Measurements from ENCODE around the gene SEC24B. TPM values are rescaled to one million over a fixed set of nuclear protein-coding genes. Genes with fewer than 3 reads are reported as not detected.

Gene SEC24B
- polyA plus RNA-seq (16.8 and 20.4 TPM in 2 replicates), polyA minus RNA-seq (40.9 and 48.5 TPM in 2 replicates)

- Histone ChIP-seq H3K79me2 (replicated peaks; ENCODE audit: insufficient read depth, low read length) (peaks cover 53% of the 10 kb centered on the region), H3K9me2 (ENCODE audit: insufficient read depth, low read length) (no peaks in the 10 kb centered on the region)
Measured at GRCh38 chr4:109433205-109434006, at the start of gene SEC24B. Gene SEC24B, plus strand, starts transcription at chr4:109433815. Its CDS starts 55 bp downstream, at chr4:109433870.

GRCh38 chr4:109383823-109384222 lies 49.8 kb upstream of the SEC24B start:
- TF ChIP-seq, protein P1, sequence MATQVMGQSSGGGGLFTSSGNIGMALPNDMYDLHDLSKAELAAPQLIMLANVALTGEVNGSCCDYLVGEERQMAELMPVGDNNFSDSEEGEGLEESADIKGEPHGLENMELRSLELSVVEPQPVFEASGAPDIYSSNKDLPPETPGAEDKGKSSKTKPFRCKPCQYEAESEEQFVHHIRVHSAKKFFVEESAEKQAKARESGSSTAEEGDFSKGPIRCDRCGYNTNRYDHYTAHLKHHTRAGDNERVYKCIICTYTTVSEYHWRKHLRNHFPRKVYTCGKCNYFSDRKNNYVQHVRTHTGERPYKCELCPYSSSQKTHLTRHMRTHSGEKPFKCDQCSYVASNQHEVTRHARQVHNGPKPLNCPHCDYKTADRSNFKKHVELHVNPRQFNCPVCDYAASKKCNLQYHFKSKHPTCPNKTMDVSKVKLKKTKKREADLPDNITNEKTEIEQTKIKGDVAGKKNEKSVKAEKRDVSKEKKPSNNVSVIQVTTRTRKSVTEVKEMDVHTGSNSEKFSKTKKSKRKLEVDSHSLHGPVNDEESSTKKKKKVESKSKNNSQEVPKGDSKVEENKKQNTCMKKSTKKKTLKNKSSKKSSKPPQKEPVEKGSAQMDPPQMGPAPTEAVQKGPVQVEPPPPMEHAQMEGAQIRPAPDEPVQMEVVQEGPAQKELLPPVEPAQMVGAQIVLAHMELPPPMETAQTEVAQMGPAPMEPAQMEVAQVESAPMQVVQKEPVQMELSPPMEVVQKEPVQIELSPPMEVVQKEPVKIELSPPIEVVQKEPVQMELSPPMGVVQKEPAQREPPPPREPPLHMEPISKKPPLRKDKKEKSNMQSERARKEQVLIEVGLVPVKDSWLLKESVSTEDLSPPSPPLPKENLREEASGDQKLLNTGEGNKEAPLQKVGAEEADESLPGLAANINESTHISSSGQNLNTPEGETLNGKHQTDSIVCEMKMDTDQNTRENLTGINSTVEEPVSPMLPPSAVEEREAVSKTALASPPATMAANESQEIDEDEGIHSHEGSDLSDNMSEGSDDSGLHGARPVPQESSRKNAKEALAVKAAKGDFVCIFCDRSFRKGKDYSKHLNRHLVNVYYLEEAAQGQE (IDR thresholded peaks at IDR 0.05; ENCODE audit: borderline replicate concordance), result no peak
- no peak for TF ChIP-seq POLR2AphosphoS5 (IDR thresholded peaks at IDR 0.05)
- no peak for TF ChIP-seq MXI1 (conservative IDR thresholded peaks at IDR 0.05; ENCODE audit: poor library complexity, severe bottlenecking)
- TF ChIP-seq EZH2 (IDR thresholded peaks at IDR 0.05; ENCODE audit: borderline replicate concordance, insufficient read depth, low read length, poor library complexity, severe bottlenecking), result no peak
- TF ChIP-seq RAD21 (conservative IDR thresholded peaks at IDR 0.05), result no peak
- H3K9ac ChIP-seq (ENCODE audit: low read length), result no peak overlapping the region
- H3K9me3 ChIP-seq (ENCODE audit: low read length), result no peaks in the 10 kb centered on the region
- no peak overlapping the region for H3K27ac ChIP-seq (ENCODE audit: low read length)
- H2AFZ ChIP-seq (ENCODE audit: low read depth, low read length), result no peak overlapping the region
- no peak overlapping the region for H3K4me3 ChIP-seq (ENCODE audit: low read length)
- H3K36me3 ChIP-seq (ENCODE audit: insufficient read depth, low read length), result no peaks in the 10 kb centered on the region
- no peaks in the 10 kb centered on the region for H4K20me1 ChIP-seq (ENCODE audit: insufficient read depth)
- no peaks in the 10 kb centered on the region for H3F3A ChIP-seq (ENCODE audit: insufficient read depth, low read length, poor library complexity, severe bottlenecking)
- no peaks in the 10 kb centered on the region for H3K9me2 ChIP-seq (ENCODE audit: insufficient read depth, low read length)
- no peaks in the 10 kb centered on the region for H3K27me3 ChIP-seq (ENCODE audit: insufficient read depth, low read depth, low read length)
- no peaks in the 10 kb centered on the region for H3K79me2 ChIP-seq (replicated peaks; ENCODE audit: insufficient read depth, low read length)
- no peak overlapping the region for H3K4me2 ChIP-seq (ENCODE audit: low read length)

More at GRCh38 chr4:109433205-109434006, at the start of gene SEC24B:
- no peaks in the 10 kb centered on the region for H4K20me1 ChIP-seq (ENCODE audit: insufficient read depth)
- H3K27me3 ChIP-seq (ENCODE audit: insufficient read depth, low read depth, low read length), result no peaks in the 10 kb centered on the region
- peak within 1 kb of the TSS; percentile 89 for H3K4me3 ChIP-seq (ENCODE audit: low read length)
- H3K4me2 ChIP-seq (ENCODE audit: low read length), result peak within 1 kb of the TSS; percentile 65
- no peaks in the 10 kb centered on the region for H3F3A ChIP-seq (ENCODE audit: insufficient read depth, low read length, poor library complexity, severe bottlenecking)
- peak within 1 kb of the TSS; percentile 85 for H3K9ac ChIP-seq (ENCODE audit: low read length)
- peak within 1 kb of the TSS; percentile 75 for H3K27ac ChIP-seq (ENCODE audit: low read length)
- TF ChIP-seq EZH2 (IDR thresholded peaks at IDR 0.05; ENCODE audit: borderline replicate concordance, insufficient read depth, low read length, poor library complexity, severe bottlenecking), result no peak
- TF ChIP-seq, protein P1 (IDR thresholded peaks at IDR 0.05; ENCODE audit: borderline replicate concordance), result peak; percentile 37
- TF ChIP-seq, protein P2, sequence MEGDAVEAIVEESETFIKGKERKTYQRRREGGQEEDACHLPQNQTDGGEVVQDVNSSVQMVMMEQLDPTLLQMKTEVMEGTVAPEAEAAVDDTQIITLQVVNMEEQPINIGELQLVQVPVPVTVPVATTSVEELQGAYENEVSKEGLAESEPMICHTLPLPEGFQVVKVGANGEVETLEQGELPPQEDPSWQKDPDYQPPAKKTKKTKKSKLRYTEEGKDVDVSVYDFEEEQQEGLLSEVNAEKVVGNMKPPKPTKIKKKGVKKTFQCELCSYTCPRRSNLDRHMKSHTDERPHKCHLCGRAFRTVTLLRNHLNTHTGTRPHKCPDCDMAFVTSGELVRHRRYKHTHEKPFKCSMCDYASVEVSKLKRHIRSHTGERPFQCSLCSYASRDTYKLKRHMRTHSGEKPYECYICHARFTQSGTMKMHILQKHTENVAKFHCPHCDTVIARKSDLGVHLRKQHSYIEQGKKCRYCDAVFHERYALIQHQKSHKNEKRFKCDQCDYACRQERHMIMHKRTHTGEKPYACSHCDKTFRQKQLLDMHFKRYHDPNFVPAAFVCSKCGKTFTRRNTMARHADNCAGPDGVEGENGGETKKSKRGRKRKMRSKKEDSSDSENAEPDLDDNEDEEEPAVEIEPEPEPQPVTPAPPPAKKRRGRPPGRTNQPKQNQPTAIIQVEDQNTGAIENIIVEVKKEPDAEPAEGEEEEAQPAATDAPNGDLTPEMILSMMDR (IDR thresholded peaks at IDR 0.05; ENCODE audit: poor library complexity, severe bottlenecking), result peak; percentile 99
- peak; percentile 64 for TF ChIP-seq POLR2AphosphoS5 (IDR thresholded peaks at IDR 0.05)
- peak; percentile 66 for TF ChIP-seq RAD21 (conservative IDR thresholded peaks at IDR 0.05)
- TF ChIP-seq TAF1 (IDR thresholded peaks at IDR 0.05; ENCODE audit: low read depth), result peak; percentile 51
- peak; percentile 65 for TF ChIP-seq EP300 (conservative IDR thresholded peaks at IDR 0.05; ENCODE audit: poor library complexity, severe bottlenecking)
- peak; percentile 78 for TF ChIP-seq SMC3 (conservative IDR thresholded peaks at IDR 0.05; ENCODE audit: poor library complexity)
- TF ChIP-seq MXI1 (conservative IDR thresholded peaks at IDR 0.05; ENCODE audit: poor library complexity, severe bottlenecking), result peak; percentile 89
- peak within 1 kb of the TSS; percentile 83 for H2AFZ ChIP-seq (ENCODE audit: low read depth, low read length)
- no peaks in the 10 kb centered on the region for H3K9me3 ChIP-seq (ENCODE audit: low read length)
- no peaks in the 10 kb centered on the region for H3K36me3 ChIP-seq (ENCODE audit: insufficient read depth, low read length)
